GM19328 (cell line): Measurements from ENCODE around the gene MIX23.
"Not testable (repeated sequence)": the region's sequence is repeated elsewhere in the genome, so short reads cannot be mapped to it uniquely, and the experiment has no call there.

Experiments used
- ATAC-seq: cut with Tn5 transposase; IDR thresholded peaks from one replicate; pipeline ENCODE4 v1.9.1; 2021; ENCODE audit warnings: mild to moderate bottlenecking, moderate library complexity; ENCODE audit not compliant: unreplicated experiment

The MIX23 gene

DNA sequence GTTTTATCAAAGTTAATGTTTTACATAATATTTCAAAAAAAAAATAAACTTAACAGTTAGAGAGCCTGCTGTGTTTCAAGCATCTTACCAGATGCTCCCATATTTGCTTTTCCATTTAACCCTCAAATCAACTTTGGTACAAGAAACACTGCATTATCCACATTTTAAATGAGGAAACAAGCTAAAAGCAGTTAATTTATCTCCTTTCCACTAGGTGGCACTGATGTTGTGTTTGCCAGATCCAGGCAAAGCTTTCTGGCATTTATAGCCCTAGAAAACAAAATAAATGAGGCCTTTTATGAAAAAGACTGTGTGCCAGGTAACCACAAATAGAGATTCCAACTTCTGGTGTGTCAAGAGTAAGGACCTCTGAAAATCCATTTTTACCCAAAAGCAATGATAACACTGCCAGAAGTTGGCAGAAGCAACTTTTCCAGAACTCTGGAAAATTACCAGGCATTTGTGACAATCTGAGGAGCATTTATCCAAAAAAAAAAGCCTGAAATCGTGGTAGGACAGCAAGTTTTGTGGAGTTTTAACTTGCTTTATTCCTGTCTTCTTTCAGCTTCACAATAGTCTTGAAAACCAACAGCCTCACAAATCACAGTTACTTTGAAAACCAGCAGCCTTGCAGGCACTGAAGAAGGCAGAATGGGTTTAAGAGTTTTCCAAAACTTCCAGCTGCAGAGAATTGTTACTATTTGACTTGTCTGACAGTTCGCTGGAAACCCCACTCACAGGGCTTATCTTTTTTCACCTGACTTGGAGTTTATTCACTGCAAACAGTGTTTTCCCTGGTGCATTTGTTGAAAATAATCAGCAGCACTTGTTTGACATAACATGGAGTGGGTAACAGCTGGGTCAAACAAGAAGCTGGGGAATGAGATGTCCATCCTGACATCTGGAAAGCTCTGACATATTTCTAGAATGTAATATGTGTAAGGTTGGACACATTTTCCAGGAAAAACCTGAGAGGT, 10.1 kb upstream of the MIX23 start:
- no peak for ATAC-seq

DNA sequence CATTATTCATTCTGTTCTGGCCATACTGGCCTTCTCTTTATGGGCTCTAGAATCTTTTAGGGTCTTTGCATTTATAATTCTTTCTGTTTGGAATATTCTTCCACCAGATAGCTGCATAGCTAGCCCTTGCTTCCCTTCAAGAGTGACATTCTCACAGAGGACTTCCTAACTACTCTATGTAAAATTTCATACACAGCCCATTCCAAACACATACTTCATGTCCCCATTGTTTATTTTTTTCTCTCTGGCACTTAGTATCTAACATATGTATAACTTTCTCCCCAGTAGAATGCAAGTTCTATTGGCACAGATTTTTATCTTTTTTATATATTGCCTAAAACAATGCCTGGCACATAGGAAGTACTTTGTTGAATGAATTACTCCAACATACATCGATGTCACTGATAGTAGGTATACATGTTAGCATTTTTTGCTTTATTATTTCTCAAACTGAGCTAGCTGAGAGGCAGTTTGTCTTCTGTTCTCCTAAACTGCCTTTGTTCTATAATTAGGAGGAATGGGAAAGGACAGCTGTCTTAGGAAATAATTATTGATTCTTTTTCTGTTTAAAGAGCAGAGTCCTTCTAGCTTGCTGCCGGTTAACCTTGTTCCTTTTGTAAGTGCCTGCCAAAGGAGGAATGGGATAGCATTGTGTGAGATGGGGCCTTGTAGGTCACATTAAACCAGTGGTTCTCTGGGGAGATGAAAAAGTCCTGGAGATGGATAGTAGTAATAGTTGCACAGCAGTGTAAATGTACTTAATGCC, 8.8 kb upstream of the MIX23 start:
- no peak for ATAC-seq

DNA sequence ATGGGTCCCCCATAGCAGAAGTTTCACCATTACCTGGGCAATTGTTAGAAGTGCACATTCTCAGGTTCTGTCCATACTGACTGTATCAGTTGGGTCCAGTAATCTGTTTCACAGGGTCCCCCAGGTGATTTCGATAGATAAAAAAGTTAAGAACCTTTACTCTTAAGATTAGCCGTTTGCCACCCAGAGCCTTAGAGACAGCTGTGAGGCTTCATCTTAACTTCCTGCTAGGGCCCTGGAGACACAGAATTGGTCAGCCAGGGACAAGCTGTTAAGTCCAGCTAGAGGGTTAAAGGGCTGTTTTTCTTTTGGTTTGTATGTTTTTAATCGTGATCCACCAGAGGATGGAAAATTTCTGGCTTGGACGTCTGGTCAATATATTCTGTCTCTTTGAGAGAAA, 7.6 kb upstream of the MIX23 start:
- ATAC-seq, result no peak

DNA sequence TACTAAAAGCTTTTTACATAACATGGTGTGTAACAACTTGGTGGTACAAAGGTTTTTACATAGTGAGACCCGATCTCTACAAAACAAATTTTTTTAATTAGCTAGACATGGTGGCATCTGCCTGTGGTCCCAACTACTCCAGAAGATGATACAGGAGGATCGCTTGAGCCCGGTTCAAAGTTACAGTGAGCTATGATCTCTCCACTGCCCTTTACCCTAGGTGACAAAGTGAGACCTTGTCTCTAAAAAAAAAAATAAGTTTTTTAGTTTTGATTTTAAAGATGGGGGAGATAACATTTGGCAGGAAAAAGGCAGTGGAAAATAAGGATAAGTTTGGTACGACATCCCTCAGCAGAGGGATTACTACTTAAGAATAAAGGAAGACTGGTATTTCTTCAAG, 6.9 kb upstream of the MIX23 start:
- no peak for ATAC-seq

DNA sequence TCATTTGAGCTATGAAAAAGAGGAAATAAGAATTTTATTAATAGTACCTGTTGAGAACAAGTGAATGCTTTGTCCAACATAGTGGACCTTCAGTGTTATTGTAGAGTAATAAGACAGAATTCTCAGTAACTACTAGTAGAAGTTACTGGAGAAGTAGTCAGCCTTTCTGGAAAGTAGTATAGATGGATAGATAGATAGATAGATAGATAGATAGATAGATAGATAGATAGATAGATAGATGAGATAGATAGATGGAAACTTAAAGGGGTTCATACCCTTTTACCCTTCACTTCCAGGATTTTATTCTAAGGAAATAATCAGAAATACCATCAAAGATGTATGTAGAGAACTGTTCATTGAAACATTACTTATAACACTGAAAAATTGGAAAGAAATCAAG, 6.2 kb upstream of the MIX23 start:
- no peak for ATAC-seq

DNA sequence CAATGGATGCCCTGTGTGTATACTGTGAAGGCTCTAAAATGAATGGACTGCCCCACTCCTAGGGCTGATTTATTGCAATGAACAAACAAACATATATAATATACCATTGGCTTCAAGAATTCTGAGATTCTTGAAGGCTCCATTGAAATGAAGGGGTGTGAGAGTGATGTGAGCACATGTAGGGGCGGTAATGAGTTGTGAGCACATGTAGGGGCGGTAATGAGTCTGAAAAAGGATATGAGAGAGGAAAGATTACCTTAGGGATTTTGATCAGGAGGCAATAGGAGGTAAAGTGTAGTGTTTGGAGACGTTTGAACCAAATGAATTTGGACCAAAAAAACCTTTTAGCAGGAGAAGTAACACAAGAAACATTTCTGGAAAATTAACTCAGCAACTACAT, 4.7 kb upstream of the MIX23 start:
- no peak for ATAC-seq

DNA sequence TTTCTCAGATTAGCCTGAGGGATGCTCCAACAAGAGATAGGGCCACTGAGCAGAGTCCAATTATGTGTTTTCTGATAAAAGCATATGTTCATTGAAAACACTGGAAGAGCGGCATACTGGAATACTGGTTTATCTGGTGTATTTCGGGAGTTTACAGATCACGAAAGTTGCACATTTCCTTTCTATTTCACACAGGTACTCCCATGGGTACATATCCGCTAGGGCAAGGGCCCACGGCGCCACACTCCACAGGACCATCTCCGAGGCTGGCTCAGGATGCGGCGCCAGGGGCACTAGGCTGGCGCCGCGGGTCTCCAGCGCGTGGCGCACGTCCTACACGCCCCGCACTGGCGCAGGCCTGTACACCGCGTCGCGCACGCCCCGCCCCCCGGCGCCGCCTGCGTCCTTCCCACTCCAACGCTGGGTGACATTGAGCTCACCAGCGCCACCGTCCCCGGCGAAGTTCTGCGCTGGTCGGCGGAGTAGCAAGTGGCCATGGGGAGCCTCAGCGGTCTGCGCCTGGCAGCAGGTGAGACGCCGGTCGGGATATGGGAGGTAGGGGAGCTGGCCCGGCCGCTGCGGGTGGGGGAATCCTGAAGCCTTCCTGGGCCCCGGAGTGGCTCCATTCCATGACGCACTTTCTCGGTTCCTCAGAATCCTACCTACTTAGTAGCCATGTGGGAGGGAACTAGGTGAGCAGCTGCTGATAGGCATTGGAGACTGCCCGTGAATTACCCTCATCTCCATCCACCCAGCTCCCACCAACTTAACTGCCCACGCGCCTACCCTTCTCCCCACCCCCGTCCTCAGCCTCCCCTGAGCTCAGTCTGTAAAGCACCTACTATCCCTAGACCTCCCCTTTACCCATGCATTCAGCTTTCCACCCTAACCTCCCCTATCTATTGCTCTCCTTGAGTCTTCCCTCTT, 1.0 kb upstream of the MIX23 start, which contains the start of gene FAM162A:
Gene FAM162A (plus strand): TSS at position 412 of the 927 bp plus-strand sequence. CDS start 84 bp downstream, at position 496.
- ATAC-seq, result peak; percentile 94

DNA sequence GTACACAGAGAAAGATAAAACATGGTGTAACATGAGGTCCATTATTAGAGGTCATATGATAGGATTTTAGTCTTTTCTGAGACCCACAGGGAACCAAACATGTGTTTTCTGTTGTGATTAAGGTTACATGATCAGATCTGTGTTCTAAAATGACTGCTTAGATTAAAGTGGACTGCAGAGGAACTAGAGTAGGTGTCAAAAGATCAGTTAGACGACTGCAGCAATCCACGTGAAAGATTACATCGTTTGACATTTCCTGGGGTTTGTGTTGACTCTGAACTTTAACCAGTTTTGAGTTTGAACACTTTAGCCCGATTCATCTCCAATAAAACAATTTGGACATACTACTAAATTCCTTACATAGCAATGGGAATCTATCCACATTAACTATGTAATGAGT, 5.1 kb downstream of the MIX23 start:
- ATAC-seq, result no peak

DNA sequence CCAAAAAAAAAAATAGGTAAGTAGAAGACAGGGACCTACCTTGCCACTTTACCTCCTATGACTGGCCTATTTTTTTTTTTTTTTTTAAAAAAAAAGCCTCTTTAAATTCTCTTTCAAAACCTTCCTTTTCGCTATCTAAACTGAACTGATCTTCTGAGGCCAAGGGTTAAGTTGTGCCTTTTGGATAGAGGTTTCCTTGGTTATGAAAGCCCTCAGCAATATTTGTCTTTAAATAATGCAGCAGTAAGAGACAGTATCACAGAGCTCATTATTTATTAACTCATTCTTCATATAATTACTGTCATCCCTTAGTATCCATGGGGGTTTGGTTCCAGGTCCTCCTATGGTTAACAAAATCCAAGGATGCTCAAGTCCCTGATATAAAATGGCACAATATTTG, 9.0 kb downstream of the MIX23 start:
- ATAC-seq, result no peak

DNA sequence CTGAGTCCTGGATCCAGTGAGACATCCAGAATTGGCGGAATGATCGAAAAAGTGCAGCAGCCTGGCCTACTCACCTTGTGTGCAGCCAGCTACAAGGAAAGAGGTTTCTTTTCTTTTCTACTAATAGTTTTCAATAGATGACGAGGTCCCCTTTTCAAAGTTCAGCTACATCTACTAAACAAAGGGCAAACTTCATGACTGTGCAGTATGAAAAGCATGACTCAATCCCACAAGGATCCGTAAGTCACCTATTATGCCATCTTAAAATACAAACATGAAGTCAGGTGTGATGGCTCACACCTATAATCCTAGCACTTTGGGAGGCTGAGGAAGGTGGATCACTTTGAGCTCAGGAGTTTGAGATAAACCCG, 16.7 kb downstream of the MIX23 start:
- no peak for ATAC-seq

DNA sequence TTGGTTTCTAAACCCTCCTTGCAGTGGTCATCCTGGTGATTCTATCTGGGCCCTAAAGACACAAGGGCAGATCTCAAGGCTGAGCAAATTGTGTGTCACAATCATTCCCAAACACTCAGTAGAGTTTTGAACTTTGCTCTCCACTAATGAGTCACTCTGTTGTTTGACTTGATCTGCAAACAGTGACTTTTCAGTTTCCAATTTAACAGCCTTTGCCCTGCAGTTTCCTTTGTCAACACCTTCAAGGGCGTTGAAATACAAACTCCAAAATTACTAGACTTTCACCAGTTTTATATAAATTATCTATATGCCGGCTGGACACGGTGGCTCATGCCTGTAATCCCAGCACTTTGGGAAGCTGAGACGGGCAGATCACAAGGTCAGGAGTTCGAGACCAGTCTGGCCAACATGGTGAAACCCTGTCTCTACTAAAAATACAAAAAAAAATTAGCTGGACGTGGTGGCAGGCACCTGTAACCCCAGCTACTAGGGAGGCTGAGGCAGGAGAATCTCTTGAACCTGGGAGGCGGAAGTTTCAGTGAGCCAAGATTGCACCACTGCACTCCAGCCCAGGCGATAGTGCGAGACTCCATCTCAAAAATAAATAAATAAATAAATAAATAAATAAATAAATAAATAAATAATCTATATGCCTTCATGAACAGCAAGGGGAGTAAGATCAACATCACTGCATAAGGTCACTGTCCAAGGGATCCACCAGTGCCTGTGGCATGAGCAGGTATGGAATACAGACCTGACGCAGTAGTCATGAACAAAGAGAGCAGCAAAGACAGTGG, 17.3 kb downstream of the MIX23 start:
- ATAC-seq, result not testable (repeated sequence)

DNA sequence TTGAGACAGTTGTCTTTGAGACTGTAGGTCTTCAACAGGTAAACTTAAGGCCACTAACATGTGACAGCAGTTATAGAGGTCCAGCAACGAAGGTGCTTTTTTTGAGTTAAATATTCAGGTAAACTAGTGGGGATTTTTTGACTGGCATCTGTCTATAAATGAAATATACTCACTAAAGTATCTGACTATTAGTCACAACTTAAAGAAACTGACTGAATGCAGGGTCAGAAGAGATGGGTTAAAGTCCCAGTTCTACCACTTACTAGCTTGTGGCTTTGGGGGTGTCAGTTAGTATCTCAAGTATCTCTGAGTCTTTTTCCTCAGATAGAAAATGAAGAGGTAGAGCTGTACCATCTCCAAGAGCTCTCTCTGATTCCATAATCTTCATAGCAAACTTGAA, 18.0 kb downstream of the MIX23 start:
- no peak for ATAC-seq

DNA sequence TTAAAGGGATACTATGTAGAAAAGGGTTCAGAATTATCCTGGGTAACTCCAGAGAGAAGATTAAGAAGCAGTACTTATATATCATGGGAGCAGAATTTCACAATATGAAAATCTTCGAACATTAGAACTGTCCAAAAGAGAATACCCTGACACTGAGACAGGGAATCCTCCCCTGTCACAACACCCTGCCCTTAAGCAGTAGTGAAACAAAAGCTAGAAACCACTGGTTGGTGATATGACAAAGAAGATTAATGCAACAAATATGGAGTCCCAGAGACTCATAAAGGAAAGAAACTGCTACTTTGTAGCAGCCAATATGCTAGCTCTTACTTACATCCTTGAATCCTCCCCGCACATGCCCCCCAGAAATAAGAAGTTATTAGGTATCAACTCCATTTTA, 18.5 kb downstream of the MIX23 start:
- no peak for ATAC-seq

DNA sequence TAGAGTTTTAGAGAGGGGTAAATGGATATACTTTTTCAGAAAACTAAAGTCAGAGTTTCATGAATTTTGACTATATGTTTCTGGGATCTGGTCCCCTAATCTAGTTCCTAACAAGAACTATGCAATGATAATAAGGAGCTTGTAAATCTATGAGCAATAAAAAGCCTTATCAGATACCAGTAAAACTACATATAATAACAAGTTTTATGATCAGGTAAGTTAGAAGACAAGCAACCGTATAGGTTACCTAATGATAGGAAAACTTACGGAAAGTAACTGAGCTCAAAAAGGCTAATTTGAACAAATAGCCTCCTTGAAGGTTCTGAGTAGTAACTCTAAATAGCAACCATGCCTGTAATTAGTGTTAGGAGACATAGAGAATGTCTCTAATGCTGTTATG, 21.0 kb downstream of the MIX23 start:
- no peak for ATAC-seq

DNA sequence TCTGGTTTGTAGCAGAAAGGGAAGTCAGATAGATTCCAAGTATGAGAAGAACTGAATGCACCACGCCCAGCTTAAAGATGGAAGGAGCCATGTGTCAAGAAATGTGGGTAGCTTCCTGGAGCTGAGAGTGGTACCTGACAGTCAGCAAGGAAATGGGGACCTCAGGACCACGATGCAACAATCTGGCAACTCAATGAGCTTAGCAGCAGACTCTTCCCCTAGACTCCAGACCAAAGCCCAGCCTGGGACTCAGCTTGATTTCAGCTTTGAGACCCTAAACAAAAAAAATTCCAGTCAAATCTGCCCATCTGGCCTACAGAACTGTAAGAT, 24.4 kb downstream of the MIX23 start:
- no peak for ATAC-seq

DNA sequence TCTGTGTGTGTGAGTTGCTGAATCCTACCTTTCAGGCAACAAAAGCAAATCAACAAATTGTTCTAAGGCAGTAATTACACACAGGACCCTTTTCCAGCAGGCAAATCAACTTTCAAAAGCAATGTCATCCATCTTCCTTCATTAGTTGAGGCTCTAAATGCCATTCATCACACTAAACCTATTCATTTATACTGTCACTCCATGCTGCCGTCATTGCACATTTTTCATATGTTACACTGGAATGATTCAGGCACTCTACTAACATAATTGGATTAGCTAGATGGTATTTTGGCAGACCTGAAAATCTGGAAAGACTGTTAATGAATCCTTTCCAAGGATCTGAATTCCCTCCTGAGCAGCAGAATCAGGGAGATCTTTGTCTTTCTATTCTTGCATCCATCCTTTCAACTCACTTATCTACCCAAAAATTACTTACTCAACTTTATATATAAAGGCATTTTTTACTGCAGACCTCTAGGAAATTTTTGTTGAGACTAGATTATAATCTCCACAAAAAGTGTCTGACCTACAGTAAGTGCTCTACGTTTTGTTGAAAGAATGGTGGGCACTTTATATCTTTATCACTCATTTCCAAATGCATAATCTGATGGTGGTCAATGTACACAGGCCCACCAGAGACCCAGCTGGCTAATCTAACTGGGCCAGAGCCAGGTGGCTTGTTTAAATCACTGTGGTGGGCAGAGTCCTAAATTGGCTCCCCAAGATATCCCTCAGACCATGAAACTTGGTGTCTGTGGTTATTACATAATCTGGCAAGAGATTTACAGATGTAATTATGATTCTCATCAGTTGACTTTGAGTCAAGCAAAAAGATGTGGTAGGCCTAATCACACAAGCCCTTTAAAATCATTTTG, 25.0 kb downstream of the MIX23 start:
- ATAC-seq, result no peak

DNA sequence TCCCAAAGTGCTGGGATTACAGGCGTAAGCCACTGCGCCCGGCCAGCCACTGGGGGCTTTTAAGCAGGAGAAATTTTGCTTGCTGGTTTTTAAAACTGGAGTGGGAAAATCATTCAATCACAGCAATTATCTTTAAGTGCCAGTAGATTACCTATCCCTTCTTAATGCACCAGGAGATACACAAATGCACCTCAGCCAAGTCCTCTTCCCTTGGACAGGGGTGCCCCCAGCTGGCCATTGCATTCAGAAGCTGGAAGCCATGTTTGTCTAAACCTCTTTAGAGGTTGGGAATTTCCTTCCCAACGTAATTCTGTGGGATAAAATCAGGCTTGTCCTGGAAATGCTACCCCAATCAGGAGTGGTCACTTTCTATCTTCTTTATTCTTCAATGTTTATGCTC, 26.6 kb downstream of the MIX23 start:
- no peak for ATAC-seq

DNA sequence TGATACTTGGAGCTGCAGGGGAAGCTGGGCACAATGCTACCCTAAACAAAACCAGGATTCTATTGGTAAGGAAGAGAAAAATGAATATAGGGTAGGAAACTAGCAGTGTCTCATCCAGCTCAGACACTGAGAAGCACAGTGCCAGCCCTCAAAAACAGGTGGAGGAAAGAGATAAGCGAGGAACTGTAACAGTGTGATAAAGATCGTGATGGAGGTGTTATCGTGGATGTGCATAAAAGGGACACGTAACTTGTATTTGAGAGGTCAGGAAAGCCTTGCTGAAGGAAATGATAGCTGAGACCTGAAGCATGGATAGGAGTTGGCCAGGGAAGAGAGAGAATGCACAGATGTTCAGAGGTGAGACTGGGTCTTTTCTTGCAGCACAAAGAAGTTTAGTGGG, 27.4 kb downstream of the MIX23 start:
- ATAC-seq, result no peak

DNA sequence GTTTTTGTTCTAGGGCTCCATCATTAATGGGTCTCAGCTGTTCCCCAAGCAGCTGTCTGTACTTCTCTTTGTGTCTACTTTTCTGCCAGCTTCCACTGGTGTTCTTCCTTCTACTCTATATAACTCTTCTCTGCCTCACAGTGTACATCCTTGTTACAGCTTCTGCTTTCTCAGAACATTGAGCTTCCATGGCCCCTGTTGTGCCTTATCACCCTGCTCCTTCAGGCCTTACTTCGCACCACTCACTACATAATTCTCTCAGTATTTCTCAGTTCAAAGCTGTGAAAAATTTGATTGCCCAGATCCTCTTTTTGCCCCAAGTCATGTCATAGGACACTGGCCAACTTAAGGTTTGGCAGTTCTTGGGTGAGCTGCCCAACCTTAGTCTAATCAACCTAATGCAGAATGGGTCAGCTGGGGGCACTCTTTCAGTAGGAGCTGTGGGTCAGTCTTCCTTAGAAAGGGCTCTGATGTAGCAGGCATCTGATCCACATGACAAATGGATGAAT, 29.1 kb downstream of the MIX23 start:
- ATAC-seq, result no peak
